ENCODE results near the gene BCO2. TPM values are rescaled to one million over a fixed set of nuclear protein-coding genes. Genes with fewer than 3 reads are reported as not detected.

BCO2 gene
- total and polyA plus RNA-seq, 9 donors = 1.2 to 11.7 (median 4.2) TPM

DNA sequence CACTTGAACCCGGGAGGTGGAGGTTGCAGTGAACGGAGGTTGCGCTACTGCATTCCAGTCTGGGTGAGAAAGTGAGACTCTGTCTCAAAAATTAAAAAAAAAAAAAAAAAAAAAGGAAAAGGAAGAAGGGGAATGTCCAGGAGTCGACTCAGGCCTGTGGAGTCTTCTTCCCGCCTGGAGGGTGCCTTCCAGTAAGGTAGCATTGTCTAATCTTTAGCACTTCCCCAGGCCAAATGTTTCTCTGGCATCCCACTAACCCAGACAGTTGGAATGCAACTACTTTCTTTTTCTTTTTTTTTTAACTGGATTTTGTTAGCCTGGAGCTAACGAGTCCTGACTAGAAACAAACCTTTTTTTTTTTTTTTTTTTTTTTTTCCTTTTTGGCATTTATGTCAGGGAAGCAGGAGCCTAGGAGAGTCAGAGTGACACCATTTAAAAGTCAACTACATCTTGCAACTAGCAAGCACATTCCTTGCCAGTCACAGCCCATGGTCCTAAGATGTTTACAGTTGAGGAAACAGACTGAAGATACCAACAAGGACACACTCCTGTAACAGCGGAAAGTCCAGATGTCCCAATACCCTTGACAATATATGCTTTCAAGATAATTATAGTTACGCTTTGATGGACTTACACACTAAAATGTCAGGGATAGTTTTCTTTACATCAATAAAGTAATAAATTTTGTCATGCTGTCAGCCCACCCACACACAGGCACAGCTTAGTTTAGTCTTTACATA lies 74.7 kb downstream of the BCO2 start:
- Histone ChIP-seq H3K9me3 (no peaks in the 10 kb centered on the region), H3K36me3 (no peaks in the 10 kb centered on the region), H3K27me3 (no peaks in the 10 kb centered on the region), H3K4me3 (no peak overlapping the region), H3K27ac (no peak overlapping the region), H3K4me1 (ENCODE audit: insufficient read depth) (peaks cover 2% of the 10 kb centered on the region)
- TF ChIP-seq EP300 (IDR thresholded peaks at IDR 0.05) (no peak), POLR2A (IDR thresholded peaks at IDR 0.05) (no peak), CTCF (IDR thresholded peaks at IDR 0.05) (no peak)
- 25 to 37% (median 26%) methylated on average over 8 of the region's 8 CpGs for WGBS, 3 donors
- intact Hi-C loops (cut with DNase I) = no loop called here
- no peak for DNase-seq

DNA sequence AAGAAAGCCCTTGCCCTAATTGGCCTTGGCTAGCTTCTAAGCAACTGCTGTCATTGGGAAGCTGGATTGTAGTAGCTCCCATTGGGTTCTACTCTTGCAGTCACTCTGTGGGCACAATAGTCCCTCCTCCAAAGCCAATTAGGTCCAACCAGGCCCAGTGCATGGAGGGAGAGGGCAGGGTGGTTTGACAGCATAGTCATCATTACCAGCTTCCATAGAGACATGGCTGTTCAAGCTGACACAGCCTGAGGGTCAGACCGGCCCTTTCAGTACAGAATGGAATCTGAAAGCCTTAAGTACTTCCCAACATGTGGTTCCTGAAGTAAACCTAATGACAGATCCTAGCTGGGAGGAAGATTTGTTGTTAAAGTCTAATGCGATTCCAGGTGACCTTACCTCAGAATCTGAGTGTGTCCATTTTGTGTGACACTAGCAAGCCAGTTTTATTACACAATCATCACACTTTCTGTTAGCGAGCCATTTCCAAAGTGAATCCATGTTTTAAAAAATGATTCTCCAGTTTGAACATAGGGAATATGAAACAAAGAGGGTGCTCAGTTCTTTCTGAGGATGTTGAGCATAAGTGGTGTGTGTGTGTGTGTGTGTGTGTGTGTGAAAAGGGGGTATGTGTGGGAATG lies 78.4 kb downstream of the BCO2 start:
- 91 to 97% (median 92%) methylated on average over 3 of the region's 3 CpGs for WGBS, 3 donors

DNA sequence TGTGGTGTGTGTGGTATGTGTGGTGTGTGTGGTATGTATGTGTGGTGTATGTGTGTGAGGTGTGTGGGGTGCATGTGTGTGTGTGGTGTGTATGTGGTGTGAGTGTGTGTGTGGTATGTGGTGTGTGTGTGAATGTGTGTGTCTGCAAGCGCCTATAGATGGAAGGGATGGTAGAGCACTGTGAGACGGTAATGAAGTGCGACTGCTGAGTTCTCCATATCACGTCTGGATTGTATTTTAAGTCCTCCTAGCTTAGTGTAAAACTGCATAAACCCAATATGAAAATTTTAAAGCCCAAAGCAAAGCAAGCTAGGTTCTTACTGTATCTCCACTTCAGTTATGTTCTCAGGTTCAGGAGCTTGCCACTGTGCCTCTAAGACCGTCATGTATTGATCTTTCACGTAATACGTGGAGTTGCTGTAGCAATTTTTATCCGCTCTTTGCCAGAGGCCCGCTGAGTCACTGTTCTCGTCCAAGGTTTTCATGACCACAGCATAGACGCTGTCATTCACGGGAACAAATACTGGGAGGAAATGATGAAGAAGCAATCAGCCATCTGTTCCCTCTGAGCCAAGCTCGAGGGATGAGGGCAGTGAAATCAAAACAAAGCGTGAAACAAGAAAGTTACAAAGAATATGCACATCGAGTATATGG lies 79.9 kb downstream of the BCO2 start:
- Histone ChIP-seq H3K27ac (no peak overlapping the region), H3K4me1 (ENCODE audit: insufficient read depth) (peaks cover under 1% of the 10 kb centered on the region), H3K4me3 (no peak overlapping the region), H3K36me3 (no peaks in the 10 kb centered on the region), H3K27me3 (no peaks in the 10 kb centered on the region), H3K9me3 (no peaks in the 10 kb centered on the region)
- WGBS, 3 donors = 64 to 77% (median 73%) methylated on average over 15 of the region's 15 CpGs
- intact Hi-C loops (cut with DNase I) = no loop called here
- DNase-seq = no peak
- no peak for TF ChIP-seq EP300 (IDR thresholded peaks at IDR 0.05)
- TF ChIP-seq CTCF (IDR thresholded peaks at IDR 0.05) = no peak
- no peak for TF ChIP-seq POLR2A (IDR thresholded peaks at IDR 0.05)

More for the DNA sequence above, 78.4 kb downstream of the BCO2 start:
- TF ChIP-seq POLR2A (IDR thresholded peaks at IDR 0.05) = no peak
- TF ChIP-seq CTCF (IDR thresholded peaks at IDR 0.05) = no peak
- no peak for TF ChIP-seq EP300 (IDR thresholded peaks at IDR 0.05)
- no peaks in the 10 kb centered on the region for H3K36me3 ChIP-seq
- no peak overlapping the region for H3K27ac ChIP-seq
- DNase-seq = no peak
- H3K27me3 ChIP-seq = no peaks in the 10 kb centered on the region
- peaks cover 2% of the 10 kb centered on the region for H3K4me1 ChIP-seq (ENCODE audit: insufficient read depth)
- H3K4me3 ChIP-seq = no peak overlapping the region
- intact Hi-C loops (cut with DNase I) = no loop called here
- no peaks in the 10 kb centered on the region for H3K9me3 ChIP-seq

GRCh38 chr11:112260490-112260889 lies 85.2 kb downstream of the BCO2 start, which contains the start of gene PLET1:
Gene PLET1 (minus strand): TSS chr11:112260860. CDS start chr11:112260589, 271 bp downstream.
- TF ChIP-seq CTCF (IDR thresholded peaks at IDR 0.05) (no peak), POLR2A (IDR thresholded peaks at IDR 0.05) (no peak), EP300 (IDR thresholded peaks at IDR 0.05) (no peak)

More at GRCh38 chr11:112260490-112260889, 85.2 kb downstream of the BCO2 start, which contains the start of gene PLET1:
- Histone ChIP-seq H3K27ac (no peak within 1 kb of the TSS), H3K4me1 (ENCODE audit: insufficient read depth) (peaks cover 1% of the 10 kb centered on the region), H3K36me3 (no peaks in the 10 kb centered on the region), H3K27me3 (no peaks in the 10 kb centered on the region), H3K9me3 (no peaks in the 10 kb centered on the region), H3K4me3 (no peak within 1 kb of the TSS)
- DNase-seq = no peak
- intact Hi-C loops (cut with DNase I) = no loop called here
- 98 to 99% (median 99%) methylated on average over 2 of the region's 2 CpGs for WGBS, 3 donors

Measured in ovary (tissue), 9 donors.